IPS DF 6.9 (cell line): Measurements from ENCODE around the gene DACH2.

Experiments
- DNase-seq: peaks from one replicate; pipeline ENCODE4 v3.0.0-alpha.2; 2013; ENCODE audit warnings: low read depth, low spot score
- H3K27ac ChIP-seq: one replicate; pipeline ENCODE4 v1.5.1; 2013; ENCODE audit warnings: low read length, control low read depth
- H3K27me3 ChIP-seq: 2 replicates; pipeline ENCODE4 v1.6.1; 2013; ENCODE audit warnings: mild to moderate bottlenecking, low read length; ENCODE audit not compliant: control insufficient read depth, insufficient read depth
- H3K36me3 ChIP-seq: 2 replicates; pipeline ENCODE4 v1.6.1; 2013; ENCODE audit warnings: low read length; ENCODE audit not compliant: control insufficient read depth, insufficient read depth
- H3K4me1 ChIP-seq: 2 replicates; pipeline ENCODE4 v1.6.1; 2013; ENCODE audit warnings: low read length; ENCODE audit not compliant: control insufficient read depth, insufficient read depth
- H3K4me3 ChIP-seq: 2 replicates; pipeline ENCODE4 v1.5.1; 2013; ENCODE audit warnings: mild to moderate bottlenecking, low read length
- H3K9me3 ChIP-seq: 2 replicates; pipeline ENCODE4 v1.6.1; 2013; ENCODE audit warnings: low read length, inconsistent platforms; ENCODE audit not compliant: control insufficient read depth, insufficient read depth
- WGBS: extraction: QIAGEN DNeasy Blood & Tissue Kit; methylation state at CpG from one replicate; pipeline ENCODE4 v1.1.7; 2013; ENCODE audit warnings: mixed read lengths, missing lambda C conversion rate; ENCODE audit not compliant: insufficient read length, insufficient coverage; 5-methylcytosine and 5-hydroxymethylcytosine counted together

DACH2 gene

GRCh38 chrX:86241547-86241946, 93.3 kb downstream of the DACH2 start:
- Histone ChIP-seq H3K9me3 (no peaks in the 10 kb centered on the region), H3K4me1 (no peaks in the 10 kb centered on the region; the same call in 1 of the 2 replicates), H3K27ac (no peak overlapping the region), H3K4me3 (no peak overlapping the region), H3K36me3 (no peaks in the 10 kb centered on the region), H3K27me3 (no peaks in the 10 kb centered on the region)
- no CpG with 5 or more reads among the region's 1 CpG for WGBS
- DNase-seq, result no peak

DNA sequence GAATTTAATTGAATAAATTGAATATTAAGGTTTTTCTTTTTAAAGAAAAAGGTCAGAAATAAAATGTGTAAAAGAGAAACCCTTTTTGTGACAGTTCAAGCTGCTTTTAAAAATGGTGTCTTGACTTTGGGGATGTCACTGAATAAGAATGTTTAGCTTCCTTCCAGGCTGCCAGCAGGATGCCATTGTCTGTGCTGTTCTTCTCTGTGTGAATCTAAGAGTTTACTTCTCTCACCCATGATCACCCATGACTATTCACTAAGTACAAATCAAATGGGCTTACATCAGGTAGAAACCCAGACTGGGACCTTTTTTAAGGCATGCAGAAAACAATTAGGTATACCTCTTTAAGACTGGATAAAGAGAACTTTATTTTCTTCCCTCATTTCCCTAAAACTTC, 115.3 kb downstream of the DACH2 start:
- DNase-seq, result peak; percentile 25
- Histone ChIP-seq H3K4me1 (no peaks in the 10 kb centered on the region), H3K27ac (no peak overlapping the region), H3K4me3 (no peak overlapping the region), H3K9me3 (no peaks in the 10 kb centered on the region), H3K36me3 (no peaks in the 10 kb centered on the region), H3K27me3 (no peaks in the 10 kb centered on the region)

DNA sequence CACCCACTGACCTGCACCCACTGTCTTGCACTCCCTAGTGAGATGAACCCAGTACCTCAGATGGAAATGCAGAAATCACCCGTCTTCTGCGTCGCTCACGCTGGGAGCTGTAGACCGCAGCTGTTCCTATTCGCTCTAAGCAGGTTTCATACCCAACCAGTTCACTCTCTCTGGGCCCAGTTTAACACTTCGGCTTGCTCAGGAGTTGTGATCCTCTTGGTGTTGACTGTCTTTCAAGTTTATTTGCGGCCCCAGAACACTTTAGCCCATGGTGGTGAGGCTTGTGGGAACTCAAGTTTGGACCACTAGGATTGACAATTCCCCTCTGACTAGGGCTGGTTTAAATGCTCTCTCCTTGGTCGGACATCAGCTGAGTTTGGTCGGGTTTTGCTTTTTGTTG, 147.0 kb downstream of the DACH2 start:
- H3K4me3 ChIP-seq, result no peak overlapping the region
- no CpG with 5 or more reads among the region's 10 CpGs for WGBS
- DNase-seq, result no peak
- no peaks in the 10 kb centered on the region for H3K36me3 ChIP-seq
- H3K27me3 ChIP-seq, result no peaks in the 10 kb centered on the region
- H3K27ac ChIP-seq, result no peak overlapping the region
- no peaks in the 10 kb centered on the region for H3K9me3 ChIP-seq
- H3K4me1 ChIP-seq, result no peaks in the 10 kb centered on the region

DNA sequence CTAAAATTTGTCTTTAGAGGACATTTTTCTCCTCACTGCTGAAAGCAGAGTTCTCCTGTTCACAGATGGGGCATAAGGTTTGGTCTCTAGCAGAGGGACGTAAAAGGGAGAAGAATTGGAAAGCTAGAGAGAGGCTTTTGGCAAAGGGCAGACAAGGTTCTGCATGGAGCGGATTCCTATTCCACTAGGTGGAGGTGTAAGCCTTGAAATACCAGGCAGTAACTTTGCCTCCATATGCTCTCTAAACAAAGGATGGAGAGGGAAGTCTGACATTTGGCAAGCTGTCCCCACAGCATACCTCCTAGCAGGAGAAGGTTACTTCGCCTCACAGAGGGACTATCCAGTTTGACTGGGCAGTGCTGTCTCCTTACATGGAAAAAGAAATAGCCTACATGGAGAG, 174.7 kb downstream of the DACH2 start:
- H3K9me3 ChIP-seq, result peaks cover 3% of the 10 kb centered on the region; the same call in 1 of the 2 replicates
- H3K27ac ChIP-seq, result no peak overlapping the region
- no peaks in the 10 kb centered on the region for H3K4me1 ChIP-seq
- H3K36me3 ChIP-seq, result no peaks in the 10 kb centered on the region
- WGBS, result no CpG with 5 or more reads among the region's 3 CpGs
- DNase-seq, result no peak
- no peaks in the 10 kb centered on the region for H3K27me3 ChIP-seq
- H3K4me3 ChIP-seq, result no peak overlapping the region

GRCh38 chrX:86329174-86329573, 180.9 kb downstream of the DACH2 start:
- Histone ChIP-seq H3K27ac (no peak overlapping the region), H3K27me3 (no peaks in the 10 kb centered on the region), H3K4me1 (no peaks in the 10 kb centered on the region), H3K4me3 (no peak overlapping the region), H3K9me3 (no peaks in the 10 kb centered on the region; the same call in 1 of the 2 replicates), H3K36me3 (no peaks in the 10 kb centered on the region)
- WGBS, result no CpG with 5 or more reads among the region's 1 CpG
- no peak for DNase-seq

DNA sequence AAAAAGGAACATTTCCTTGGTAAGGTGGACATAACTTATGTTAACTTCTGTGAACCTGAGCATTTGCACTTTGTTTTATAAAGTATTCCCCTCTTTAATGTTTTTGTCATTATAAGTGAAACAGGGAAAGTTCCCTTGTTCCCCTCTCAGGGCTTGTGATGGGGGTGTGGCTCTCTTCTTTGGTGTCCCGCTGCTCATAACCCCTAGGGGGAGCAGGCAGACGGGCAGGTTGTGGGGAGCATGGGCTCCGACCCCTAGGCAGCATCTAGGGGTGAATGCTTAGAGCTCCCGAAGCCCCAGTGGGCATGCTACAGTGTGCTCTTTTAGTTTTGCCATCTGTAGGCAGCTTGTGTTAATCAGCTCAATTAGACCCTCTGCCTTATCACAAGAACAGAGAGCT, 200.4 kb downstream of the DACH2 start:
- H3K27ac ChIP-seq, result no peak overlapping the region
- H3K9me3 ChIP-seq, result no peaks in the 10 kb centered on the region
- H3K4me1 ChIP-seq, result no peaks in the 10 kb centered on the region
- no peaks in the 10 kb centered on the region for H3K36me3 ChIP-seq
- H3K4me3 ChIP-seq, result no peak overlapping the region
- no CpG with 5 or more reads among the region's 4 CpGs for WGBS
- H3K27me3 ChIP-seq, result no peaks in the 10 kb centered on the region
- DNase-seq, result no peak

GRCh38 chrX:86349115-86349514, 200.9 kb downstream of the DACH2 start:
- Histone ChIP-seq H3K4me3 (no peak overlapping the region), H3K36me3 (no peaks in the 10 kb centered on the region), H3K27ac (no peak overlapping the region), H3K9me3 (no peaks in the 10 kb centered on the region), H3K27me3 (no peaks in the 10 kb centered on the region), H3K4me1 (no peaks in the 10 kb centered on the region)
- DNase-seq, result no peak
- WGBS, result no CpG with 5 or more reads among the region's 11 CpGs

GRCh38 chrX:86369847-86370630, 221.8 kb downstream of the DACH2 start:
- H3K4me1 ChIP-seq, result no peaks in the 10 kb centered on the region
- no peaks in the 10 kb centered on the region for H3K9me3 ChIP-seq
- H3K27ac ChIP-seq, result no peak overlapping the region
- H3K36me3 ChIP-seq, result no peaks in the 10 kb centered on the region
- no peak for DNase-seq
- no peaks in the 10 kb centered on the region for H3K27me3 ChIP-seq
- no CpG with 5 or more reads among the region's 3 CpGs for WGBS
- H3K4me3 ChIP-seq, result no peak overlapping the region

DNA sequence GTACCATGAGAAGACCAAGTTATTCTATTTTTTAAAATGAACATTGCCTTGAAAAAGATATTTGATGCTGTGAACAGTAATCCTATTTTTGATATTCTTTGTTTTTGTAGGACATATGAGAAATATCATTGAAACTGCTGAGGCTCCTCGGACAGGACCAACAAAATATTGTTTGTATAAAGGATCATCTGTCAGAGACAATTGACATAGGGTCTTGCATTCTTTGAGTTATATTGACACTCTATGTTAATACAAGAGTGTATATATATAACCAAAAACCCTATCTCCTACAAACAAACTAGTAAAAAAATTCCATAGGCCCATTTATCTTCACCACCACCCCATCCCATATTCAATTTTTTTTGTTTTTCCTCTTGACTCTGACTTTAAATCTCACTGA, 222.7 kb downstream of the DACH2 start:
- Histone ChIP-seq H3K4me1 (no peaks in the 10 kb centered on the region), H3K9me3 (no peaks in the 10 kb centered on the region), H3K36me3 (no peaks in the 10 kb centered on the region), H3K27ac (no peak overlapping the region), H3K27me3 (no peaks in the 10 kb centered on the region), H3K4me3 (no peak overlapping the region)
- no peak for DNase-seq
- WGBS, result no CpG with 5 or more reads among the region's 1 CpG

GRCh38 chrX:86379209-86379608, 231.0 kb downstream of the DACH2 start:
- DNase-seq, result no peak
- Histone ChIP-seq H3K36me3 (no peaks in the 10 kb centered on the region), H3K27ac (no peak overlapping the region), H3K4me3 (no peak overlapping the region), H3K27me3 (no peaks in the 10 kb centered on the region), H3K4me1 (no peaks in the 10 kb centered on the region), H3K9me3 (no peaks in the 10 kb centered on the region)
